AG08395 (cell line): Measurements from ENCODE around the gene NFIA.
"Not testable (repeated sequence)": the region's sequence is repeated elsewhere in the genome, so short reads cannot be mapped to it uniquely, and the experiment has no call there.

Source experiments
- DNase-seq: peaks from one replicate; pipeline ENCODE4 v3.0.0; 2012; ENCODE audit warnings: mixed read lengths, low spot score

NFIA gene

DNA sequence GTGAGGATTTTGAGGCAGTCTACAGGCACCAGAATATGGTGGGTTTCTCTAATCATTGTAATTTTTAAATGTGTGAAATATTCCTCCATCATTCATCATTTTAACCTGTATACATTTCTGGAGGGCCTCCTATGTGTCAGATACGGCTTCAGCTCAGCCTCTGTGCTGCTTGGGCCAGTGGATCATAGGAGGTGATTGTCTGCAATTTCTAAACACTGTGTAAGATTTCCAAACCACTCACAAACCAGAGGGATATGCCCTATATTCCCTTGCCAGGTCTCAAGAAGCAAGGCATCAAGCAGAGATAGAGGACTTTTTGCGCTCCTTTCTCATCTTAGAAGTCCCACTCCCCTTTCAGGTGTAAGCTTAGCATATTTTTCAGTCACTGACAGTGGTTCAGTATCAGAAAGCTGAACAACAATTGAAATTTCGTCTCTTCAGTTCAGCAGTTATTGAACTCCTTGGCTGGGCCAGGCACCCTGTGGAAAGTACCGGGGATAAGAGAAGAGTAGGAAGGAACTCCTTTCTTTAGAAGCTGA lies 190.9 kb downstream of the NFIA start:
- DNase-seq, result no peak

GRCh38 chr1:61273861-61274260 lies 191.5 kb downstream of the NFIA start:
- no peak for DNase-seq

DNA sequence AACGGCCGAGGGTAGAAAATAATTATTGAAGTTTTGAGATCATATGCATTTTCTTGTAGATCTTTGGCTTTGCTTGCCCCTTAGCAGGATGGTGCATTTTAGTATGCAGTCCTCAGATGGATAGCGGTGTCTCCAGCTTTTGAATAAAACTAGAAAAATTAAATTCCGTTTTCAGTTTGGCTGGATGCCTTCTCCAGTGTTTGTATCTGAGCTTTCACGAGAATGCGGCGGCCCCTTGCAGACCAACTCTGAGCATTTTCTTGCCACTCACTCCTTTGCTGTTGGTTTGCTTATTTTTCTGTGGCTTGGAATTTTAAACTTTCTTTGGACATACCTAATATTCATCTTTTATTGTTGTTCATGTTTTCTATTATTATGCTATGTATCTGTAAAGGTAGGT lies 192.6 kb downstream of the NFIA start:
- no peak for DNase-seq

DNA sequence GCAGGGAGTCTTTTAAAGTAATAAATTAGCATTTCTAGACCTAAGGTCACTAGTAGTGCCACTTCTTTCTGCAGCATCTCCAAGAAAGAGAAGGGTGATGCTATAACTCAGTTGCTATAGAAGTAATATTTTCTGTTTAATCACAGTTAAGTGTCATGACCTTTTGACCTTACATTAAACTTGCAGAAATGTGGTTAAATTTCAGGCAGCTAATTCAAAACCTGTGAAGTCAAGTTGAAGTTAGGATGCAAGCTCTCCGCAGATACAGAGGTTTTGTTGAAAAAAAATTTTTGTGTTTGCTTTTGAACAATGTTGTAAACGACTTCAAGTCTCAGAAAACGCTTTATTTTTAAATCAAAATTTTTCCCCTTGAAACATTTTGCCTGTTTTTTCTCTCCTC lies 193.9 kb downstream of the NFIA start:
- DNase-seq, result no peak

DNA sequence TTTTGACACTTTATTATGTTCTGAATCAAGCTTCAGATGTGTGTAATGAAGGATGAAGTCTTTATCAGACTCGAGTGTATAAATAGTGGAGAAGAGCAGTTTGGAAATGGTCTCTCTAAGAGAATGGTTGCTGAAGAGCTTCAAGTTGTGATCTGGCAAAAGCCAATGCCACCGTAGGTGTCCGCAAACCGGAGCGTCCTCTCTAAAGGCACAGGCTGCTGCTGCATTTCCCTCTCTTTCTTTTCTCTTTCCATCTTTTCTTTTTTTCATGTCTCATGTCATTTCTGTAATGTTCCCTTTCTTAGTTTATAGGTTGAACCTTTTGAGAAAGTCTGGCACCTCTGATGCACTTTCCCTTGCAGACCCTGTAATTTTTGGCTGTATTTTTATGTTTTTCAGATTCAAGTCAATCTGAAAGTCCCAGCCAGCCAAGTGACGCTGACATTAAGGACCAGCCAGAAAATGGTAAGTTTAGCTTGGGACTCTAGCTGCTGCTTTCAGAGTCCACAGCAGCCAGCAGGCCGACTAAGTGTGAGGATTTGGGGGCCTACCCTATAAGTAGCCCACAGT lies 194.8 kb downstream of the NFIA start:
- no peak for DNase-seq

DNA sequence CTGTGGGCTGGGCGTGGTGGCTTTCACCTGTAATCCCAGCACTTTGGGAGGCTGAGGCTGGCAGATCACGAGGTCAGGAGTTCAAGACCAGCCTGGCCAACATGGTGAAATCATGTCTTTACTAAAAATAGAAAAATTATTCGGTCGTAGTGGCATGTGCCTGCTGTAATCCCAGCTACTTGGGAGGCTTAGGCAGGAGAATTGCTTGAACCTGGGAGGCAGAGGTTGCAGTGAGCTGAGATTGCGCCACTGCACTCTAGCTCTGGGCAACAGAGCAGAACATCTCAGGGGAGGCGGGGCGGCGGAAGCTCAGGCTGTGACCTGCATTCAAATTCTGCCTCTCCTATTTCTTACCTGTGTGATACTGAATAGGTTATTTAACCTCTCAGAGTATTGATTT lies 196.1 kb downstream of the NFIA start:
- DNase-seq, result not testable (repeated sequence)

GRCh38 chr1:61278966-61279365 lies 196.6 kb downstream of the NFIA start:
- DNase-seq, result no peak

GRCh38 chr1:61279570-61279969 lies 197.2 kb downstream of the NFIA start:
- DNase-seq, result no peak

DNA sequence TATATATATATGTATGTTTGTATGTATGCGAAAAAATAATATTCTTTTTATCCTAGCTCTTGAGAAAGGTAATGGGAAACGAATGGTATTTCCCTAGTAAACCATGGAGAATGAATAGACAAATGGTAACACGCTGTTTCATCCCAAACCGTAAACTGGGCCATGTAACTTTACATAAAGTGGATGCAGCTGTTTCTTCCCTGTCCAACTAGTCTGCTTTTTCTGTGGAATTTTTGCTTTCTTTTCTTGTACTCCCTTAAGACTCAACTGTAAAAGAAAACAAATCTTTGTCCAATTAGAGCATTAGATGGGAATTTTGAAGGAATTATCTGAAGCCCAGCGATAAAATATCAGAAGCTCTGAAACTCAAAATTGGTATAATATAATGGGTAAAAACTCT lies 198.1 kb downstream of the NFIA start:
- no peak for DNase-seq

- no peak for DNase-seq
Observed at GRCh38 chr1:61282387-61282786, 200.0 kb downstream of the NFIA start.

DNA sequence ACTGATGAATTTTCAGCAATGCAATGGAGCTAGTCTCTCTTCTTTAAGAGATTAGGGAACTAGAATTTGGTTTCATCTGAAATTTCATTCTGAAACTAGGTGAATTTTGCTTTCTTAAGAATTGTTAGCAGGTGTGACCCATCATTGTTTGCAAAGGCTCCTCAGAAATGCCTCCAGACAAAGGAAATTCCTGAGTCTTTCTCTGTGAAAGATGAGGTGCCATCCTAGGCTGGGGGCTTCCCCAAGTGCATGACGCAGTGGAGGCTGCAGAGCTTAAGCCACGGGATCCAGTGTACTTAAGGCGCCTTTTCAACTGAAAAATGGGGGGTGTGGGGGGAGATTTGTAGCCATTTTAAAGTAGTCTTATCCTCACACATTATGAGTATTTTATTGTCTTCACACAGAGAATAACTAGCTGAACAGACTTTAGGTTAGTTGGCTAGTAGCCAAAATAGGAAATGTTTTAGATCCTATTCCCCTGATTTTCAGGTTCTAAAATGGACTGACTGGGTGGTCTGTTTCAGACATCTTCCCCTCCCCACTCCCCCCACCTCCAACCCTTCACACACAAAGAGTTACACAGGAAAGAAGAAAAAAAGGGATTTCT lies 202.0 kb downstream of the NFIA start:
- no peak for DNase-seq

- no peak for DNase-seq
Observed at GRCh38 chr1:61284936-61285335, 202.6 kb downstream of the NFIA start.

GRCh38 chr1:61285371-61285885 lies 203.1 kb downstream of the NFIA start:
- no peak for DNase-seq

DNA sequence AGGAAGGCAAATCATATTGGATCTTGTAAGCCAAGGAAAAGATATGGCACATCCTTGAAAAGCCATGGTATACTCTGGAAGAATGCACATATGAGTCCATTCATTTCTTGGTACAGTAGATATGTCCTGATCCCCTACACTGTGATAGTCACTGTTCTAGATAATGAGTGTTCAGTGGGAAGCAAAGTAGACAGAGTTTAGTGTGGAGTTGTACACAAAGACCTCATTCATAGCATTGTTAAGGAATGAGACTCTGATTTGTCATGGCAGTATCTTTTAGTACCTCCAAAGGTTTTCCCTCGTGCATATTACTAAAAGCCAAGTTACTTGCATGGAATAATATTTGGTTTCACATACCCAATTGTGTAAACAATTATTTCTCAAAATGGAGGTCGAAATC lies 204.7 kb downstream of the NFIA start:
- no peak for DNase-seq

DNA sequence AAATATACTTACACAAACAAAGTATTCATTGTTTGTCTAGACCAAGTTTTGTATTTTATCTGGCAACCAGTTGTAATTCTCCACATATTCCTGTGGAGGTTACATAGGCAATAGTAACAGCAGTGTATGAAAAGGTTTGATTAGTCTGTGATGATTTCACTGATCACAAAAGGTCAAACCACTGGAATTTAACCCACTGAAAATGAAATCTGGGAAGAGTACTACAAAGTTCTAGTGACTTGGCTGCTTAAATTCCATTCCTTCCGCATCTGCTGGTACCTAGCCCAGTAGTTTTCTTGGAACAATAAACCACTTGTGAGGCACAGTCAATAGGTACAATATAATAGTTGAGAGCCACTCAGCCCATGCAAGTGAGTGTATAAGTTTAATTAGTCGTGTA lies 205.4 kb downstream of the NFIA start:
- DNase-seq, result peak; percentile 7

- no peak for DNase-seq
Observed at GRCh38 chr1:61289232-61290098, 207.1 kb downstream of the NFIA start.

DNA sequence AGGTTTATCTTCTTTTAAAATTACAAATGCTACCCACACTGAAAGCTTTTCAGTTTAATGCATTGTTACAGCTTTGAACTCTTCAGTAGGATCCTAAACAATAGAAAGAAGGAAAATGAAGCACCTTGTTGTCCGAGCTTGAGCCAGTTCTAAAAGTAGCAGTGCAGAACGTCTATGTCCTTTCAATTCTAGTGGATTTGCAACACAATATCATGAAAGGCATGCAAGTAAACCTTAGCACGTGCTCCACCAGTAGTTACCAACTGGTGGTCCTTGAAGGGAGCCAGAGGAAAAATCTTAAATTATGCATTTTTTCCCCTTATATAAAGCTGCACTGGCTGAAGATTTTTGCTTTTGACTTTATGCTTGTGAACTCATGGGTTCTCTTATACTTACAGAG lies 208.2 kb downstream of the NFIA start:
- DNase-seq, result no peak

DNA sequence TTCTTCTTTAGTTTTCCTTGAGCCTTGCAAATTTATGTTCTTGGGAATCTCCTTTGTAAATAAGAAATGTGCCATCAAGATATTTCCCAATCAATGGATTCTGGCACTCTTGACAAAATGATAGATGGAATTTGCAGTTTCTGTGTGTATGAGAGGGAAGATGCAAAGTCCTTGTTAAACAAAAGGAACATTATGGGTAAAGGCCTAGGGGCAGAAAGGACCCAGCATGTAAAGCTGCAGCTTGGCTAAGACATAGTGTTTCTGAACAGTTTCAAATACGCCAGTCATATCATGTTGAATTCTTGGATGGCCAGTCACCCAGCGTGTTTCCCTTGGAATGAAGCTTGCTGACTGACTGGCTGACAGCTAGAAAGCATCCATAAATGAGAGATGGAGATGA lies 210.8 kb downstream of the NFIA start:
- no peak for DNase-seq

DNA sequence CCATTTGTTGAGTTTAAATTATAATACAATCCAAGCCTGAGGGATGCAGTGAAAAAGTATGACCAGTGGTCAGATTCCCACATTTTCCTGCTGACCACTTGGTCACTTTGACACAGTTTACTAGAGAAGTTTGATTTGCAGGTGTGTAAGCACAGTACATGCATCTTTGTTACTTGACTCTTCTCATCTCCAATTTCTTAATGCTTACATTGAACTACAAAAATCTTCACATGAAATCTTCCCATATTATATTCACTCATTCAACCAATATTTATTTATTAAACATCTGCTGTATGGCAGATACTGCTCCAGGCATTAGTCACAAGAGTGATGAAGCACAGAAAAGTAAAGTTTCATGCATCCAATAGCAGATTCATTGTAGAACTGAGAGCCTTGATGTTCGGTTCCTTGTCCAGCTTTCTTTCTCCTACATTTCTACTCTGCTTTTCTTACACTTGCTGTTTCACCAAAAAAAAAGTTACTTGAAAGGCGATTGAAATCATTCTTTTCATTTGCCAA lies 211.7 kb downstream of the NFIA start:
- no peak for DNase-seq

DNA sequence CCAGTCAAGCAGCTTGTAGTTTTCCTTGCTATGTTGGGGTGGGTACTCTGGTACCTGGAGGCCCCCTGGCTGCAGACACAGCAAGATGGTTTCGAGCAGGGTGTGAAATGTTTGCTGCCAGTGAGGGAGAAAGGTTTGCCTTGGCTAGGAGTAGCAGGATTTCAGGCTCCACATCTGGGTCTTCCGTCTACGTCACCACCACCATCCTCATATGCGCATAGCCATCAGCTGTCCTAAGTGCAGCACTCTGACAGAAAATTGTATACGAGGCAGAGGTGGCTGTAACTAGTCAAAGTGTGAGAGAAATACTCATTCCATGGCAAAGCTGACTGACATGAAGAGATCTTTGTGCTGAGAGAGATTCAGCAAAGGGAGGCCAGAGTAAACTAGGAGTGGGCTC lies 212.6 kb downstream of the NFIA start:
- DNase-seq, result no peak

GRCh38 chr1:61295818-61296537 lies 213.6 kb downstream of the NFIA start:
- no peak for DNase-seq

- no peak for DNase-seq
Observed at GRCh38 chr1:61297887-61298286, 215.5 kb downstream of the NFIA start.
